HepG2 (cell line): ENCODE results near the gene CAPN15. TPM values are rescaled to one million over a fixed set of nuclear protein-coding genes. Genes with fewer than 3 reads are reported as not detected.
"Not testable (repeated sequence)": the region's sequence is repeated elsewhere in the genome, so short reads cannot be mapped to it uniquely, and the experiment has no call there.

Experiments used
- ATAC-seq: fragments of 200-7000 bp; cut with Tn5 transposase; 3 replicates; pipeline ENCODE4 v1.9.1; 2020; ENCODE audit warnings: mild to moderate bottlenecking, moderate library complexity
- BruUV-seq: library from RNA; stranded (reverse); fragments of 400-500 nt; replicated peaks from 2 replicates; lab custom pipeline; 2021; lab: Mats Ljungman, UMichigan
- CTCF ChIA-PET: fragments of 300-600 bp; formaldehyde crosslinking; extraction: SDS; loops from one replicate; lab custom pipeline; 2021; ENCODE audit warnings: low total read pairs, inconsistent platforms, low intra/inter-chr PET ratio; lab: Yijun Ruan, JAX
- POLR2A ChIA-PET: fragments of 350-600 bp; sonication (Branson Sonifier 250); formaldehyde crosslinking; loops from one replicate; lab custom pipeline; 2020; ENCODE audit warnings: antibody characterized with exemption, inconsistent platforms; lab: Yijun Ruan, JAX
- DNase-seq: peaks from one replicate; pipeline ENCODE4 v3.0.0-alpha.2; 2015; ENCODE audit warnings: low spot score
- FAIRE-seq: peaks from 3 replicates; lab custom pipeline; 2011; peaks lifted over from hg19 to GRCh38; lab: Jason Lieb, UNC
- H2AFZ ChIP-seq: one replicate; pipeline ENCODE4 v1.6.1; 2011; ENCODE audit warnings: low read length, inconsistent platforms
- H3K27ac ChIP-seq: fragments of 300-600 bp; 3 replicates; pipeline ENCODE4 v1.8.0; 2011; ENCODE audit warnings: mixed run types, mild to moderate bottlenecking, mixed read lengths, low read length, inconsistent platforms; ENCODE audit not compliant: insufficient read depth; ENCODE audit errors: extremely low read length
- H3K27me3 ChIP-seq, 2 experiments: fragments of 200-600 bp in 1 of 2; 2 replicates in 1 of 2; 3 replicates in 1 of 2; pipeline versions ENCODE4 v1.6.0 to v1.8.0; 2011; ENCODE audit warnings: low read length in 2 of 2, mild to moderate bottlenecking in 2 of 2, moderate library complexity in 2 of 2, inconsistent platforms in 1 of 2; ENCODE audit not compliant: insufficient read depth in 2 of 2, control insufficient read depth in 1 of 2
- H3K36me3 ChIP-seq, 2 experiments: fragments of 200-600 bp in 1 of 2; replicated peaks in 1 of 2; 2 replicates in 1 of 2; 3 replicates in 1 of 2; pipeline versions ENCODE4 v1.5.1 to v1.8.0; 2011; ENCODE audit warnings: low read length in 2 of 2, inconsistent platforms in 1 of 2; ENCODE audit not compliant: insufficient read depth in 2 of 2, control insufficient read depth in 1 of 2
- H3K4me1 ChIP-seq: 2 replicates; pipeline ENCODE4 v1.5.1; 2012; ENCODE audit warnings: low read length, inconsistent platforms; ENCODE audit not compliant: insufficient read depth
- H3K4me2 ChIP-seq: 2 replicates; pipeline ENCODE4 v1.6.0; 2011; ENCODE audit warnings: low read depth, low read length, inconsistent platforms
- H3K4me3 ChIP-seq, 3 experiments: fragments of 200-600 bp in 1 of 3; sonication (generic), shearing (Covaris generic) in 1 of 3; replicated peaks in 1 of 3; 2 replicates each; pipeline ENCODE4 v1.5.1; 2011 to 2016; ENCODE audit warnings: low read length in 3 of 3, inconsistent platforms in 2 of 3, low read depth in 2 of 3, mild to moderate bottlenecking in 2 of 3, control low read depth in 1 of 3, mixed read lengths in 1 of 3; ENCODE audit not compliant: insufficient read depth in 1 of 3
- H3K79me2 ChIP-seq: one replicate; pipeline ENCODE4 v1.6.1; 2011; ENCODE audit warnings: low read length, inconsistent platforms; ENCODE audit not compliant: insufficient read depth
- H3K9ac ChIP-seq: 2 replicates; pipeline ENCODE4 v1.6.0; 2011; ENCODE audit warnings: mild to moderate bottlenecking, low read depth, low read length, inconsistent platforms; ENCODE audit not compliant: insufficient read depth
- H3K9me3 ChIP-seq: 2 replicates; pipeline ENCODE4 v1.5.1; 2012; ENCODE audit warnings: mild to moderate bottlenecking, low read length
- H4K20me1 ChIP-seq: 2 replicates; pipeline ENCODE4 v1.6.0; 2011; ENCODE audit warnings: inconsistent platforms, mild to moderate bottlenecking, low read length, moderate library complexity; ENCODE audit not compliant: insufficient read depth
- HMGXB4 ChIP-seq, 2 experiments: sonication (generic) in 1 of 2; formaldehyde crosslinking in 1 of 2; IDR thresholded peaks; 2 replicates each; pipeline versions ENCODE4 v1.4.0 to v1.6.1; 2018 to 2020; ENCODE audit warnings: missing genetic modification reagents in 2 of 2, borderline replicate concordance in 1 of 2, low read depth in 1 of 2, mild to moderate bottlenecking in 1 of 2, missing biosample characterization in 1 of 2
- HNF4A ChIP-seq: sonication (generic); formaldehyde crosslinking; IDR thresholded peaks from 2 replicates; pipeline ENCODE4 v1.4.0; 2020; ENCODE audit warnings: missing genetic modification reagents
- IRF2 ChIP-seq: IDR thresholded peaks from 2 replicates; pipeline ENCODE4 v1.6.1; 2018; ENCODE audit warnings: missing genetic modification reagents, missing compliant biosample characterization
- RARG ChIP-seq: sonication (generic); formaldehyde crosslinking; IDR thresholded peaks from 2 replicates; pipeline ENCODE4 v1.4.0; 2020; ENCODE audit warnings: low read depth, mild to moderate bottlenecking, missing genetic modification reagents
- ZBTB38 ChIP-seq: sonication (generic); formaldehyde crosslinking; IDR thresholded peaks from 2 replicates; pipeline ENCODE4 v1.5.1; 2020; ENCODE audit warnings: mild to moderate bottlenecking, missing genetic modification reagents
- ZNF20 ChIP-seq: sonication (generic); formaldehyde crosslinking; IDR thresholded peaks from 2 replicates; pipeline ENCODE4 v1.4.0; 2020; ENCODE audit warnings: mild to moderate bottlenecking, moderate library complexity, missing genetic modification reagents
- ZNF629 ChIP-seq: sonication (generic); formaldehyde crosslinking; conservative IDR thresholded peaks from 2 replicates; pipeline ENCODE4 v1.5.0; 2020; ENCODE audit warnings: missing genetic modification reagents
- ZNF644 ChIP-seq: IDR thresholded peaks from 2 replicates; pipeline ENCODE4 v1.6.1; 2016; ENCODE audit warnings: low read depth
- WGBS: methylation state at CpG from one replicate; pipeline ENCODE4 v1.1.6; 2017; ENCODE audit warnings: low lambda C conversion rate; 5-methylcytosine and 5-hydroxymethylcytosine counted together
- in situ Hi-C: cut with HindIII; loops from 2 replicates; pipeline ENCODE4 v1.10.0; 2017; ENCODE audit warnings: low pct_unique_long_range_greater_than_20kb; ENCODE audit not compliant: extremely low pct_ligation_motif_present
- intact Hi-C: fragments of 100-400 bp; cut with micrococcal nuclease; formaldehyde crosslinking; loops from one replicate; pipeline ENCODE4 v1.10.0; 2022; ENCODE audit not compliant: unreplicated experiment
- polyA plus RNA-seq, 8 experiments: library from polyadenylated mRNA; depleted of rRNA in 3 of 8; stranded (reverse) in 7 of 8; unstranded in 1 of 8; fragments of >200 nt; fragmentation: Illumina TruSeq in 4 of 8; extraction: Trizol in 4 of 8; gene quantifications; 2 replicates each; pipeline versions ENCODE4 v1.2.1 to v1.2.3, GENCODE V29; 2011 to 2016; ENCODE audit warnings: low read depth in 4 of 8, missing spikeins in 1 of 8, mixed read lengths in 1 of 8; ENCODE audit not compliant: insufficient read depth in 1 of 8
- total RNA-seq, 5 experiments: library from RNA; depleted of rRNA; stranded (reverse); fragments of >200 nt; fragmentation: Illumina TruSeq; extraction: Trizol; gene quantifications; 2 replicates each; pipeline ENCODE4 v1.2.3, GENCODE V29; 2016; ENCODE audit warnings: low read depth in 1 of 5
- TF ChIP-seq, protein P1 (sequence below): IDR thresholded peaks from 2 replicates; pipeline ENCODE4 v1.6.1; 2016; ENCODE audit warnings: missing biosample characterization, missing genetic modification reagents, low read depth
- TF ChIP-seq, protein P2 (sequence below): sonication (generic); formaldehyde crosslinking; IDR thresholded peaks from 2 replicates; pipeline ENCODE4 v1.4.0; 2020; ENCODE audit warnings: missing genetic modification reagents

CAPN15 gene
- total and polyA plus RNA-seq, 2 of the 13 experiments (the other 11 are each of a cell fraction or from before 2014, with no cell fraction given): 14.9 to 24.5 TPM

DNA sequence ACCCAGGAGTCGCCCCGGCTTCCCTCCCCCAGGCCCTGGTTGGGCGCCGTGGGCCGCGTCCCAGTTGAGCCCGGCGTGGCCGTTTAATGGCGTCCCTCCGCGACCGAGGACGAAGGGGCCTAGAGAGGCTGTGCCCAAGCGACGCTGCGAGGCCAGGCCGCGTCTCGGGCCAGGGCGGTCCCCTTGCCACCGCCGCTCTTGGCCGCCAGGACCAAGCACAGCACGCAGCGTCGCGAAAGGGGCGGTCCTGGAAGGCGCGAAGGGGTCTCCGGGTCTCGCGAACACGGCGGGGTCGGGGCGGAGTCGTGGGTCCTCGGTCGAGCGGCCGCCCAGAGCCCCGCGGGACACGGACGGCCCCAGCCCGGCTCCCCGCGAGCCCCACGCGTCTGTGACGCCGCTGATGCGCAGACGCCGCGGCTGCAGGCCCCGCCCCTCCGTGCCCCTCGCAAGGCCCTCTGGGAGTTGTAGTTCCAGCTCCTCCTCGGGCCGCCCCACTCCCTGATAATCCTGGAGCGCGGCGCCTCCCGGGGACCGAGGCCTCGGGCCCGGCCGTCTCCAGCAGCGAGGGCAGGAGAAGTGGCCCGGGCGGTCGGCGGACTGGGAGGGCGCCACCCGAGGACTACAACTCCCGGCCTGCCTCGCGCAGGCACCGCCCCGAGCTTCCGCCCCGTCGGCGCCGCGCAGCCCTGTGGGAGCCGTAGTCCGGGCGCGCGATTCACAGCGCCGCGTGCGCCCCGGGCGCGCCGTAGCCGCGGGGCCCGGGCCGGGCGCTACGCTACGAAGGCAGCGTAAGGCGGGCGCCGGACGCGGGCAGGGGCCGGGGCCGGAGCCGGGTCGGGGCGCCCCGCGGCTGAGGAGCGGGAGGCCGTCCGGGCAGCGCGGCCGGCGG is at the start of gene CAPN15 (continued):
- peak in 1 of 2 experiments; percentile 80; a peak in 2 of 4 replicates for TF ChIP-seq HMGXB4 (CRISPR knock-in tag; IDR thresholded peaks at IDR 0.05; ENCODE audit: borderline replicate concordance in 1 of 2, low read depth in 1 of 2)
- no peak for TF ChIP-seq ZNF20 (CRISPR knock-in tag)
- TF ChIP-seq, protein P1, sequence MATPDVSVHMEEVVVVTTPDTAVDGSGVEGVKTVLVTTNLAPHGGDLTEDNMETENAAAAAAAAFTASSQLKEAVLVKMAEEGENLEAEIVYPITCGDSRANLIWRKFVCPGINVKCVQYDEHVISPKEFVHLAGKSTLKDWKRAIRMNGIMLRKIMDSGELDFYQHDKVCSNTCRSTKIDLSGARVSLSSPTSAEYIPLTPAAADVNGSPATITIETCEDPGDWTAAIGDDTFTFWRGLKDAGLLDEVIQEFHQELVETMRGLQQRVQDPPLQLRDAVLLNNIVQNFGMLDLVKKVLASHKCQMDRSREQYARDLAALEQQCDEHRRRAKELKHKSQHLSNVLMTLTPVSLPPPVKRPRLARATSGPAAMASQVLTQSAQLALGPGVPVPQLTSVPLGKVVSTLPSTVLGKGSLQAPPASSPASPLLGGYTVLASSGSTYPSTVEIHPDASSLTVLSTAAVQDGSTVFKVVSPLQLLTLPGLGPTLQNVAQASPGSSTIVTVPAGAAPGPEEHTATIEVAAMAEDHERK (CRISPR knock-in tag): peak; percentile 83
- peak; percentile 46; the same call in 1 of the 2 replicates for TF ChIP-seq IRF2
- no peak for TF ChIP-seq RARG (CRISPR knock-in tag)
- no peak for TF ChIP-seq ZNF644 (CRISPR knock-in tag)

GRCh38 chr16:478287-478686 is 49.2 kb upstream of the CAPN15 start:
- peak; percentile 84 for TF ChIP-seq ZBTB38 (CRISPR knock-in tag)
- 0 out of 2 replicates have a peak, but pooled peaks have one; percentile 22 for TF ChIP-seq ZNF629 (CRISPR knock-in tag)
- TF ChIP-seq HNF4A: peak; percentile 52
- TF ChIP-seq, protein P2, sequence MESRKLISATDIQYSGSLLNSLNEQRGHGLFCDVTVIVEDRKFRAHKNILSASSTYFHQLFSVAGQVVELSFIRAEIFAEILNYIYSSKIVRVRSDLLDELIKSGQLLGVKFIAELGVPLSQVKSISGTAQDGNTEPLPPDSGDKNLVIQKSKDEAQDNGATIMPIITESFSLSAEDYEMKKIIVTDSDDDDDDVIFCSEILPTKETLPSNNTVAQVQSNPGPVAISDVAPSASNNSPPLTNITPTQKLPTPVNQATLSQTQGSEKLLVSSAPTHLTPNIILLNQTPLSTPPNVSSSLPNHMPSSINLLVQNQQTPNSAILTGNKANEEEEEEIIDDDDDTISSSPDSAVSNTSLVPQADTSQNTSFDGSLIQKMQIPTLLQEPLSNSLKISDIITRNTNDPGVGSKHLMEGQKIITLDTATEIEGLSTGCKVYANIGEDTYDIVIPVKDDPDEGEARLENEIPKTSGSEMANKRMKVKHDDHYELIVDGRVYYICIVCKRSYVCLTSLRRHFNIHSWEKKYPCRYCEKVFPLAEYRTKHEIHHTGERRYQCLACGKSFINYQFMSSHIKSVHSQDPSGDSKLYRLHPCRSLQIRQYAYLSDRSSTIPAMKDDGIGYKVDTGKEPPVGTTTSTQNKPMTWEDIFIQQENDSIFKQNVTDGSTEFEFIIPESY (CRISPR knock-in tag): peak; percentile 94
- Histone ChIP-seq H3K36me3 (peaks cover 5 to 23% of the 10 kb centered on the region in 2 experiments; a peak in 4 of 5 replicates), H3K4me1 (peaks cover 46% of the 10 kb centered on the region), H3K79me2 (peaks cover 30% of the 10 kb centered on the region)
- H3K4me2 ChIP-seq, H3K27ac ChIP-seq, intact Hi-C loops, DNase-seq, in situ Hi-C loops, CTCF ChIA-PET, H2AFZ ChIP-seq, FAIRE-seq, H3K9ac ChIP-seq, H3K9me3 ChIP-seq, ATAC-seq, BruUV-seq, H4K20me1 ChIP-seq, H3K27me3 ChIP-seq, H3K4me3 ChIP-seq: not testable (repeated sequence)
- WGBS: 83% methylated on average over 10 of the region's 10 CpGs
- POLR2A ChIA-PET: interaction anchor here (1.2 kb wide), 1 partner anchor 23 kb away, joined by 3 read pairs; no protein-coding TSS in a partner anchor
